HG02759 (cell line): ENCODE results near the gene VPS16.
"Not testable (repeated sequence)": the region's sequence is repeated elsewhere in the genome, so short reads cannot be mapped to it uniquely, and the experiment has no call there.

Experiments
- ATAC-seq: cut with Tn5 transposase; IDR thresholded peaks from one replicate; pipeline ENCODE4 v1.9.1; 2021; ENCODE audit warnings: mild to moderate bottlenecking, moderate library complexity; ENCODE audit not compliant: unreplicated experiment

Gene VPS16

DNA sequence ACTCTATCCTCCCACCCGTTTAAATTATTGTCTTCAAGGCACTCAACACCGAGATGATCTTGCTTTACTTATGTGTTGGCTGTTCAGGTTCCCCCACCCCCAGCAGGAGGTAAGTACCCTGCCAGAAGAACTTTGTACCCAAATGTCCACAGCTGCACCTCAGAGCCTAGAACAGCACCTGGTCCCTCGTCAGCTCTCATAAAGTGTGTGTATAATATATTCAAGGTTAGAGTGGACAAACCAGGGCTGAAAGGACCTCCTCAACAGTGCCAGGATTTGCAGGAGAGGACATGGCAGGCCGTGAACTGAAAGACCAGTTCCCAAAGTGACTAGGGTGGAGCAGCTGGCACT lies 34.2 kb upstream of the VPS16 start:
- ATAC-seq: no peak

GRCh38 chr20:2807019-2807418 lies 33.5 kb upstream of the VPS16 start:
- ATAC-seq: no peak

DNA sequence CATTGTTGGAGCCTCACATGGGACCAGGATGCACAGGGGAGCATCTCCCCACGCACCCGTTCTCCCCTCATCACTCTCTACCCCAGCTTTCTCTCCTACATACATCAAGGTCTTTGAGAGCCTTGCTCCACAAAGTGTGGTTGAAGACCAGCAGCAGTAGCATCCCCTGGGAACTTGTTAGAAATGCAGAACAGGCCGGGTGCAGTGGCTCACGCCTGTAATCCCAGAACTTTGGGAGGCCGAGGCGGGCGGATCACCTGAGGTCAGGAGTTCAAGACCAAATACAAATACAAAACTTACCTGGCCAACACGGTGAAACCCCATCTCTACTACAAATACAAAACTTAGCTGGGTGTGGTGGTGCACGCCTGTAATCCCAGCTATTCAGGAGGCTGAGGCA lies 32.6 kb upstream of the VPS16 start:
- not testable (repeated sequence) for ATAC-seq

- no peak for ATAC-seq
These were observed 30.9 kb upstream of the VPS16 start for GRCh38 chr20:2809690-2810089.

DNA sequence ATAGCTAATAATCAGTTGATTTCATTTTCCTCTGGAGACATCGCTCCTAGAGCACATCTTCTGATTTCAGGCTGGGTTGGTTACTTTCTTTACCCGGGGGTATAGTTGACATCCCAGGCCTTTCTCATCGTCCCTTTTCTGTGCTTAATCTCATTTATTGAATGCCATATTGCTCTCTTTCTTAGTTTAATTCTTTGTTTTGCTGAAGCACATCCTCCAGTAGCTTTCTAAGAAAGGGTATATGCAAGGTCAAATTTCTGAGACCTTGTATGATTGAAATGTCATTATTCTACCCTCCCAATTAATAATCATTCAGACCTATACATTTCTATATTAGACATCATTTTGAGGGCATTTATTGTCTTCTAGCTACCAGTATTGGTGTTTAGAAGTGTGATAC lies 28.4 kb upstream of the VPS16 start:
- ATAC-seq: no peak

DNA sequence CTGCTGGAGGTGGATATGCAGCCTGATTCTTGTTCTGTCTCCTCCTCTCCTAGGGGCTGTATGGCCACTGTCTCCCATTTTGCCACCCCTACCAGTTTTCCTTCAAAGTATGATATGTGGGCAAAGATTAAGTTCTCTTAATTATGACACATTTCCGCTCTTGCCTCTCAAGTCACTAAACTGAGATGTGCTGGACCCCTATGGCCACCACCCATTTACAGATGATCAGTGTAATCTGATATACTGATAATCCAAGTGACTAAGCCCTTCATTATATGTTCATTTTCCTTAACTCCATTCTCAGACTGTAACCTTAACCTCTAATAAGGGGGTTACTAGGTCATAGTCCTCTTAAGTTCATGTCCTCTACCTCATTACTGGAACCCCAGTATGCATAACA lies 26.5 kb upstream of the VPS16 start:
- no peak for ATAC-seq

- ATAC-seq: no peak
These were observed 25.9 kb upstream of the VPS16 start, which contains the start of gene C20orf141 for GRCh38 chr20:2814587-2815051. Gene C20orf141 (plus strand): TSS chr20:2814987. CDS start chr20:2815185, 198 bp downstream.

- ATAC-seq: no peak
These were observed 25.2 kb upstream of the VPS16 start for GRCh38 chr20:2815242-2815900.

GRCh38 chr20:2816030-2816582 lies 24.4 kb upstream of the VPS16 start, which contains the start of gene TMEM239:
Gene TMEM239 (plus strand): TSS chr20:2816364. CDS start chr20:2816555, 191 bp downstream.
- no peak for ATAC-seq

DNA sequence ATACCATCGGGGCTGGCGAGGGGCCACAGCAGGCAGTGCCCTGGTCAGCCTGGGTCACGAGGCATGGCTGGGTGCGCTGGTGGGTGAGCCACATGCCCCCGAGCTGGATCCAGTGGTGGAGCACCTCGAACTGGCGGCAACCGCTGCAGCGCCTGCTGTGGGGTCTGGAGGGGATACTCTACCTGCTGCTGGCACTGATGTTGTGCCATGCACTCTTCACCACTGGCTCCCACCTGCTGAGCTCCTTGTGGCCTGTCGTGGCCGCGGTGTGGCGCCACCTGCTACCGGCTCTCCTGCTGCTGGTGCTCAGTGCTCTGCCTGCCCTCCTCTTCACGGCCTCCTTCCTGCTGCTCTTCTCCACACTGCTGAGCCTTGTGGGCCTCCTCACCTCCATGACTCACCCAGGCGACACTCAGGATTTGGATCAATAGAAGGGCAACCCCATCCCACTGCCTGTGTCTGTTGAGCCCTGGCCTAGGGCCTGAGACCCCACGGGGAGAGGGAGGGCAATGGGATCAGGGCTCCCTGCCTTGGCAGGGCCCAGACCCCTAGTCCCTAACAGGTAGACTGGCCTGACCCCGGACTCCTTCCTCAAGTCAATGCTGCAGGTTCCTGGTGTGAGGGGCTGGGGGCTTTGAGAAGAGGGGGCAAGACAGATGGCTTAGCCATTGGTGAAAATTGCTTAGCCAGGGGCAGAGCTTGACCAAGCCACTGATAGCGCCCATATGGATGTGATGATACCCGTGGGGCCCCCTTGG lies 23.8 kb upstream of the VPS16 start:
- ATAC-seq: no peak

GRCh38 chr20:2817341-2817726 lies 23.2 kb upstream of the VPS16 start:
- ATAC-seq: no peak

DNA sequence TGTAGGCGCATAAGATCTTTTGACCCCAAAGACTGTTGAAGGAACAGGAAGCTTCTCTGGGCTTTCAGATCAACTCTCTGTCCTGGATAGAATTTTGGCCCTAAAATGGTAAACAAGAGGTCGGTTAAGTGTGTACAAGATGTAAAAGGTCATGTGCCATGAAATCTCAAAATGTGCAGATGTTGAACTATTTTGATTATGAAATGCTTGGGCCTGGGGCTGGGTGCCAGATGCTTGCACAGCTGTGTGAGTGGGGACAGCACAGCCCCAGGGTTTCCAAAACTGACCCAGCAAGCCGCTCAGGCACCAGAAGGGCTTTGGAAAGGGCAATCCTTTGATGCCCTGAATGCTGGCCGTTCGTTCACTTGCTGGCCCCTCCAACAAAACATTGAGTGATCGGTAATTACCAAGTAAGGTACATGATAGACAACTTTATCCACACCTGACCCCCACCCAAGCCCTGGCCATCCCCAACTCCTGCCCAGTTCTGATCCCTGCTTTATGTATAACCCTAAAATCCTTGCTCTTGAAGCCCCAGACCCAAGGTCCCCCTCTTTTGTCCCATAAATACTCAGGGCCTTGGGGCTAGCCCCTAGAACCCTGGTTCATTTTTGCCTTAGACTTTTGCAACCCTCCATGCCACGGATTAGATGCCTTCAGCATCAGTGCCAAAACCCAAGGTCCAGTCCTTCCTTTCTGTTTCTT lies 22.5 kb upstream of the VPS16 start:
- ATAC-seq: no peak

GRCh38 chr20:2820084-2820895 lies 20.3 kb upstream of the VPS16 start:
- no peak for ATAC-seq

DNA sequence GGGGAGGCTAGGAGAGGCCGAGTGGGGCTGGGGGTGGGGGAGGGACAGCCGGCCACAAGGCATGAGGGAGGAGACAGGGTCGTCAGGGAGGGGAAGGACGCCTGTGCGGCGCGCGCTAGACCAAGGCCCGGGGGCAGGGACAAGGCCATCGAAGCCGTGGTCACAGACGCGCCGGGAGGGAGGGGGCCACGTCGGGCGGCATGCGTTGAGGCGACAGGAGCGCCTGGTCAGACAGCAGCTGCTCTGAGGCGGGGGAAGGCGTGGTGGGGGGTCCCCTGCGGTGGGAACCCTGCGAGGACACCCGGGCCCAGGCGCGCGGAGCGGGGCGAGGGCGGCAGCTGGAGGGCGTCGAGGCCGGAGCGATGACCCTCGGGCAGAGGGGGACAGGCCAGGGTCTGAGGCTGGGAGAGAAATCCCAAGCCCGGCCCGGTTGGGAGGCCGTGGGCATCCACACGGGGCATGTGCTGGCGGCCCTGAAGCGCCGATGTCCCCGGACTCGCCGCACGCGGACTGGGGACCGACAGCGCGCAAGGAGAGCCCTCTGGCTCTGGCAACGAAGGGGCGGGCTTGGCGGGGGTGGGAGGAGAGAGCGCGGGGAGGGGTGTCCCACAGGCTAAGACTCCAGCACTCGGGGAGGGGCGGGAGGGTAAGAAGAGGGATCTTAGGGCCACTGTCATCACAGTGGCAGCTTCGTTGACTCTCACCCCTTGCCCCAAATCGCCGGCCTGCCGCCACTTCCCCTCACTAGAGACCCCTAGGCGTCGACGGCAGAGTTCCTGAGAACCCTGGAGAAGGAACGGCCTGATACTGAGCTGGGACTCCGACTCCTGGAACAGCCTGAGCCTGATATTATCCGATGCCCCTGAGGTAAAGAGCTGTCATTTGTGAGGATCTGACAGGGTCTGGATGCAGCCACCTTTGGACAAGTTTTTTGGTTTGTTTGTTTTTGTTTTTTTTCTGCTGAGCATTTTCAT lies 19.4 kb upstream of the VPS16 start:
- ATAC-seq: no peak

DNA sequence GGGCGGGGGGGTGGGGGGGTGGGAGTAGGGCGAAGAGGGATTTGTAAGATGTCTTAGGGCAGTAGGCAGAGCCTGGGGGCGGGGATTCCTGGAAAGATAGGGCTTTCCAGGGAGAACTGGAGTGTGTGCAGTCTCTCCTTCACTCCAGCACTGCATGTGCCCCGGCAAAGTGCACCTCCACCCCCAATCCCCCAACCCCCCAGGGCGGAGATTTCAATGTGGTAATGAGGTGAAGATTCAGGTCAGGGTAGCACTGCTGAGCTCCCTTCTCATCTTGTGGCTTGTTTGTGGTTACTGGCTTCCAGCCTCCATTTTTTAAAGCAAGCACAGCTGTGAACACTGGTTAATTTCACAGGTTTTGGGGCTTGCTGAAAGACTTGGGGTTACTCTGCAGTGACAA lies 18.5 kb upstream of the VPS16 start:
- ATAC-seq: no peak

DNA sequence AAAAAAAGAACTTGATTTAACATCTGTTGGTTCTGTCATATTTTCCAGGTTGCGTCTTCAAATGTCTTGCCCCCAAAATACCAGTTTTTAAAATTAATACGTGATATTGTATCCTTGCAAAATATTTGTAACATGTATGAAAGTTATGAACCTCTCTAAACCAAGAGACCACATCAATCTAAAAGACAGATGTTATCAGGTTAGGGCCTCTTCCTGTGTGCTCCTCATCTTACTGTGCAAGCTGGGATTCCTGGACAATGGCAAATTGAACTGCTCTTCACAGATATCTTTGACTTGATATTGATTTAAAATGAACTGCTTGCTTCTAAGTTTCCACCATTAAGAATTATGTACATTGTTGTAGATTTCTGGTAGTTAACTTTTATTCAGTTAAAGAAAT lies 14.8 kb upstream of the VPS16 start:
- ATAC-seq: no peak

DNA sequence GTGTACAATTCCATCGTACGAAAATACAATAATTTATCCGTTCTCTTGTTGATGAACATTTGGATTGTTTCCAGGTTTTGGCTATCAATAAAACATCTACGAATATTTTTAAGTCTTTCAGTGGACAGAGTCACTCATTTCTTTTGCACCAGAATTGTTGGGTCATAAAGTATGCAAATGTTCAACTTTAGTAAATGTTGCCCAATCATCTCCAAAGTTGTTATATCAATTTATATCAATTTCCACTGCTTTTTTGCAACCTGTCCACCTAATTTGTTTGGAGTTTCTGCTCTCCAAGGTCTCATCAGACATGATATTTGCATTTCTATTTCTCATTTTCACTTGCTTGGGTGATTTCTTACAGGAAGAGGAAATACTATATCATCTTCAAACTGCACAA lies 13.9 kb upstream of the VPS16 start:
- no peak for ATAC-seq

DNA sequence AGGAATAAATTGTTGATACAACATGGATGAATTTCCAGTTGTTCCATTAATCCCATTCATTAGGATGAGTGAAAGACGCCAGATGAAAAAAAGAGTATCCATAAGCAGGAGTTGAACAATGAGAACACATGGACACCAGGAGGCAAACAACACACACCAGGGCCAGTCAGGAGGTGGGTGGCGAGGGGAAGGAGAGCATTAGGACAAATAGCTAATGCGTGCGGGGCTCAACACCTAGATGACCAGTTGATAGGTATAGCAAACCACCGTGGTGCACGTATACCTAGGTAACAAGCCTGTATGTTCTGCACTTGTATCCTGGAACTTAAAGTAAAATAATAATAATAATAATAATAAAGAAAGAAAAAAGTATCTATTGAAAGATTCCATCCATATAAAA lies 11.2 kb upstream of the VPS16 start:
- no peak for ATAC-seq

DNA sequence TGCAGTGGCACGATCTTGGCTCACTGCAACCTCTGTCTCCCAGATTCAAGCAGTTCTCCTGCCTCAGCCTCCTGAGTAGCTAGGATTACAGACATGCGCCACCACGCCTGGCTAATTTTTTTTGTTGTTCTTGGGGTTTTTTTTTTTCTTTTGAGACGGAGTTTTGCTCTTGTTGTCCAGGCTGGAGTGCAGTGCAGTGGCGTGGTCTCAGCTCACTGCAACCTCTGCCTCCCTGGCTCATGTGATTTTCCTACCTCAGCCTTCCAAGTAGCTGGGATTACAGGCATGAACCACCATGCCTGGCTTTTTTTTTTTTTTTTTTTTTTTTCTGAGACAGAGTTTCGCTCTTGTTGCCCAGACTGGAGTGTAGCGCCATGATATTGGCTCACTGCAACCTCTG lies 9.3 kb upstream of the VPS16 start:
- not testable (repeated sequence) for ATAC-seq

GRCh38 chr20:2833761-2834160 lies 6.8 kb upstream of the VPS16 start:
- ATAC-seq: no peak
